WTC11 (cell line): Measurements from ENCODE around the gene CCNA2. TPM values are rescaled to one million over a fixed set of nuclear protein-coding genes. Genes with fewer than 3 reads are reported as not detected.

ENCODE experiments used
- ATAC-seq: fragments of 200-7000 bp; cut with Tn5 transposase; 2 replicates; pipeline ENCODE4 v1.10.0; 2021; ENCODE audit warnings: mild to moderate bottlenecking, moderate library complexity
- CTCF ChIA-PET: fragments of 300-600 bp; sonication (Branson Sonifier 250); formaldehyde crosslinking; loops from one replicate; lab custom pipeline; 2021; ENCODE audit warnings: antibody characterized with exemption; lab: Charles Lee
- POLR2A ChIA-PET: fragments of 350-600 bp; sonication (Branson Sonifier 250); formaldehyde crosslinking; loops from one replicate; lab custom pipeline; 2021; ENCODE audit warnings: antibody characterized with exemption; lab: Charles Lee
- DNase-seq: peaks from one replicate; pipeline ENCODE4 v3.0.0; 2021; ENCODE audit warnings: low spot score
- H3K27ac Mint-ChIP-seq: 2 replicates; pipeline ENCODE4 v1.8.0; 2021; ENCODE audit warnings: mixed read lengths
- H3K27me3 Mint-ChIP-seq: 2 replicates; pipeline ENCODE4 v1.8.0; 2021; ENCODE audit warnings: low read depth, mild to moderate bottlenecking, moderate library complexity, mixed read lengths
- H3K36me3 Mint-ChIP-seq: 2 replicates; pipeline ENCODE4 v1.8.0; 2021; ENCODE audit warnings: mixed read lengths
- H3K4me1 Mint-ChIP-seq: 2 replicates; pipeline ENCODE4 v1.8.0; 2022; ENCODE audit warnings: mixed read lengths
- H3K4me3 Mint-ChIP-seq: 2 replicates; pipeline ENCODE4 v1.8.0; 2021; ENCODE audit warnings: mild to moderate bottlenecking, moderate library complexity, mixed read lengths
- H3K9me3 Mint-ChIP-seq: 2 replicates; pipeline ENCODE4 v1.8.0; 2021; ENCODE audit warnings: mixed read lengths
- CREB1 ChIP-seq: sonication (generic); formaldehyde crosslinking; IDR thresholded peaks from 2 replicates; pipeline ENCODE4 v1.8.0; 2023; ENCODE audit warnings: mild to moderate bottlenecking, missing genetic modification reagents
- GTF2I ChIP-seq: fragments of 250-450 bp; sonication (Bioruptor Pico); conservative IDR thresholded peaks from 2 replicates; pipeline ENCODE4 v1.4.0; 2021; ENCODE audit warnings: mild to moderate bottlenecking
- MXD4 ChIP-seq: fragments of 250-450 bp; sonication (Bioruptor Pico); IDR thresholded peaks from 2 replicates; pipeline ENCODE4 v1.8.0; 2021; ENCODE audit warnings: mild to moderate bottlenecking, moderate library complexity, borderline replicate concordance
- NFYB ChIP-seq: sonication (generic); formaldehyde crosslinking; conservative IDR thresholded peaks from 2 replicates; pipeline ENCODE4 v1.8.0; 2022; ENCODE audit warnings: low read depth, missing genetic modification reagents
- SMAD3 ChIP-seq: sonication (generic); formaldehyde crosslinking; IDR thresholded peaks from 2 replicates; pipeline ENCODE4 v1.8.0; 2022; ENCODE audit warnings: missing genetic modification reagents, mild to moderate bottlenecking, borderline replicate concordance
- TEAD1 ChIP-seq: sonication (generic); formaldehyde crosslinking; IDR thresholded peaks from 2 replicates; pipeline ENCODE4 v1.8.0; 2022; ENCODE audit warnings: mild to moderate bottlenecking, missing genetic modification reagents
- ZNF396 ChIP-seq: fragments of 250-450 bp; sonication (Bioruptor Pico); IDR thresholded peaks from 2 replicates; pipeline ENCODE4 v1.8.0; 2021; ENCODE audit warnings: mild to moderate bottlenecking, moderate library complexity, borderline replicate concordance
- ZNF416 ChIP-seq: fragments of 250-450 bp; sonication (Bioruptor Pico); IDR thresholded peaks from 2 replicates; pipeline ENCODE4 v1.9.0; 2021; ENCODE audit warnings: mild to moderate bottlenecking, inconsistent platforms
- total RNA-seq: library from RNA; stranded (reverse); gene quantifications from 3 replicates; pipeline ENCODE4 v1.2.3, GENCODE V29; 2021
- TF ChIP-seq, protein P1 (sequence below): sonication (generic); formaldehyde crosslinking; IDR thresholded peaks from 2 replicates; pipeline ENCODE4 v1.8.1; 2023; ENCODE audit warnings: mild to moderate bottlenecking, missing genetic modification reagents
- TF ChIP-seq, protein P2 (sequence below): sonication (generic); formaldehyde crosslinking; IDR thresholded peaks from 2 replicates; pipeline ENCODE4 v1.8.0; 2022; ENCODE audit warnings: mild to moderate bottlenecking, missing genetic modification reagents
- TF ChIP-seq, protein P3 (sequence below): sonication (generic); formaldehyde crosslinking; IDR thresholded peaks from 2 replicates; pipeline ENCODE4 v1.8.1; 2022; ENCODE audit warnings: mild to moderate bottlenecking, moderate library complexity, missing genetic modification reagents
- TF ChIP-seq, protein P4 (sequence below): sonication (generic); formaldehyde crosslinking; IDR thresholded peaks from 2 replicates; pipeline ENCODE4 v1.8.0; 2023; ENCODE audit warnings: missing genetic modification reagents, mild to moderate bottlenecking, borderline replicate concordance
- TF ChIP-seq, protein P5 (sequence below): sonication (generic); formaldehyde crosslinking; IDR thresholded peaks from 2 replicates; pipeline ENCODE4 v1.8.1; 2023; ENCODE audit warnings: mild to moderate bottlenecking, missing genetic modification reagents, moderate library complexity
- TF ChIP-seq, protein P6 (sequence below): fragments of 250-450 bp; sonication (Bioruptor Pico); IDR thresholded peaks from 2 replicates; pipeline ENCODE4 v1.9.0; 2021; ENCODE audit warnings: mild to moderate bottlenecking
- TF ChIP-seq, protein P7 (sequence below): sonication (generic); formaldehyde crosslinking; IDR thresholded peaks from 2 replicates; pipeline ENCODE4 v1.8.0; 2022; ENCODE audit warnings: mild to moderate bottlenecking, missing genetic modification reagents

The CCNA2 gene
- total RNA-seq, 1 experiment from 2014 or later, result 95.1 TPM

DNA sequence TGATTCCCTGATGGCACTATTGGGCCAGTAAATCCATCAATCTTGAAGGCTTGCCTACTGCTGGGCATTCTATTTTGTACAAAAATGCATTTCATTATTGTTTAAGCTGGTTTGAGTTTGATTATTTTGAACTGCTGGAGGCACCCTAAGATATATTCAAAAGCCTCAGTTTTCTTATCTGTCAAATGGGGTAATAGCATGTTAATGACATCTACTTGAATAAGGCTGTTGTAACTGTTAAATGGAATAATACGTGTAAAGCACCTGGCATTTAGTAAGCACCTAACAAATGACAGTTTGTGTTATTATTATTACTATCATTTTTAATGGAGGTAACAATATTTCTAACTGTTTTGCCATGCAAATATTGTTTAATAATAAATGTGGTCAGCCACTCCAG lies 51.8 kb downstream of the CCNA2 start:
- no peaks in the 10 kb centered on the region for H3K9me3 Mint-ChIP-seq
- no peak for ATAC-seq
- no peaks in the 10 kb centered on the region for H3K36me3 Mint-ChIP-seq
- DNase-seq, result no peak
- ChIA-PET CTCF (no interaction called here), POLR2A (no interaction called here)
- peaks cover 56% of the 10 kb centered on the region for H3K27me3 Mint-ChIP-seq
- peaks cover 9% of the 10 kb centered on the region for H3K4me1 Mint-ChIP-seq
- TF ChIP-seq MXD4 (CRISPR knock-in tag), result no peak
- TF ChIP-seq, protein P1, sequence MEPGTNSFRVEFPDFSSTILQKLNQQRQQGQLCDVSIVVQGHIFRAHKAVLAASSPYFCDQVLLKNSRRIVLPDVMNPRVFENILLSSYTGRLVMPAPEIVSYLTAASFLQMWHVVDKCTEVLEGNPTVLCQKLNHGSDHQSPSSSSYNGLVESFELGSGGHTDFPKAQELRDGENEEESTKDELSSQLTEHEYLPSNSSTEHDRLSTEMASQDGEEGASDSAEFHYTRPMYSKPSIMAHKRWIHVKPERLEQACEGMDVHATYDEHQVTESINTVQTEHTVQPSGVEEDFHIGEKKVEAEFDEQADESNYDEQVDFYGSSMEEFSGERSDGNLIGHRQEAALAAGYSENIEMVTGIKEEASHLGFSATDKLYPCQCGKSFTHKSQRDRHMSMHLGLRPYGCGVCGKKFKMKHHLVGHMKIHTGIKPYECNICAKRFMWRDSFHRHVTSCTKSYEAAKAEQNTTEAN (CRISPR knock-in tag), result no peak
- TF ChIP-seq, protein P2, sequence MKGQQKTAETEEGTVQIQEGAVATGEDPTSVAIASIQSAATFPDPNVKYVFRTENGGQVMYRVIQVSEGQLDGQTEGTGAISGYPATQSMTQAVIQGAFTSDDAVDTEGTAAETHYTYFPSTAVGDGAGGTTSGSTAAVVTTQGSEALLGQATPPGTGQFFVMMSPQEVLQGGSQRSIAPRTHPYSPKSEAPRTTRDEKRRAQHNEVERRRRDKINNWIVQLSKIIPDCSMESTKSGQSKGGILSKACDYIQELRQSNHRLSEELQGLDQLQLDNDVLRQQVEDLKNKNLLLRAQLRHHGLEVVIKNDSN (CRISPR knock-in tag), result no peak
- TF ChIP-seq ZNF396 (CRISPR knock-in tag), result no peak
- TF ChIP-seq, protein P3, sequence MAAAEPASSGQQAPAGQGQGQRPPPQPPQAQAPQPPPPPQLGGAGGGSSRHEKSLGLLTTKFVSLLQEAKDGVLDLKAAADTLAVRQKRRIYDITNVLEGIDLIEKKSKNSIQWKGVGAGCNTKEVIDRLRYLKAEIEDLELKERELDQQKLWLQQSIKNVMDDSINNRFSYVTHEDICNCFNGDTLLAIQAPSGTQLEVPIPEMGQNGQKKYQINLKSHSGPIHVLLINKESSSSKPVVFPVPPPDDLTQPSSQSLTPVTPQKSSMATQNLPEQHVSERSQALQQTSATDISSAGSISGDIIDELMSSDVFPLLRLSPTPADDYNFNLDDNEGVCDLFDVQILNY (CRISPR knock-in tag), result no peak
- TF ChIP-seq, protein P4, sequence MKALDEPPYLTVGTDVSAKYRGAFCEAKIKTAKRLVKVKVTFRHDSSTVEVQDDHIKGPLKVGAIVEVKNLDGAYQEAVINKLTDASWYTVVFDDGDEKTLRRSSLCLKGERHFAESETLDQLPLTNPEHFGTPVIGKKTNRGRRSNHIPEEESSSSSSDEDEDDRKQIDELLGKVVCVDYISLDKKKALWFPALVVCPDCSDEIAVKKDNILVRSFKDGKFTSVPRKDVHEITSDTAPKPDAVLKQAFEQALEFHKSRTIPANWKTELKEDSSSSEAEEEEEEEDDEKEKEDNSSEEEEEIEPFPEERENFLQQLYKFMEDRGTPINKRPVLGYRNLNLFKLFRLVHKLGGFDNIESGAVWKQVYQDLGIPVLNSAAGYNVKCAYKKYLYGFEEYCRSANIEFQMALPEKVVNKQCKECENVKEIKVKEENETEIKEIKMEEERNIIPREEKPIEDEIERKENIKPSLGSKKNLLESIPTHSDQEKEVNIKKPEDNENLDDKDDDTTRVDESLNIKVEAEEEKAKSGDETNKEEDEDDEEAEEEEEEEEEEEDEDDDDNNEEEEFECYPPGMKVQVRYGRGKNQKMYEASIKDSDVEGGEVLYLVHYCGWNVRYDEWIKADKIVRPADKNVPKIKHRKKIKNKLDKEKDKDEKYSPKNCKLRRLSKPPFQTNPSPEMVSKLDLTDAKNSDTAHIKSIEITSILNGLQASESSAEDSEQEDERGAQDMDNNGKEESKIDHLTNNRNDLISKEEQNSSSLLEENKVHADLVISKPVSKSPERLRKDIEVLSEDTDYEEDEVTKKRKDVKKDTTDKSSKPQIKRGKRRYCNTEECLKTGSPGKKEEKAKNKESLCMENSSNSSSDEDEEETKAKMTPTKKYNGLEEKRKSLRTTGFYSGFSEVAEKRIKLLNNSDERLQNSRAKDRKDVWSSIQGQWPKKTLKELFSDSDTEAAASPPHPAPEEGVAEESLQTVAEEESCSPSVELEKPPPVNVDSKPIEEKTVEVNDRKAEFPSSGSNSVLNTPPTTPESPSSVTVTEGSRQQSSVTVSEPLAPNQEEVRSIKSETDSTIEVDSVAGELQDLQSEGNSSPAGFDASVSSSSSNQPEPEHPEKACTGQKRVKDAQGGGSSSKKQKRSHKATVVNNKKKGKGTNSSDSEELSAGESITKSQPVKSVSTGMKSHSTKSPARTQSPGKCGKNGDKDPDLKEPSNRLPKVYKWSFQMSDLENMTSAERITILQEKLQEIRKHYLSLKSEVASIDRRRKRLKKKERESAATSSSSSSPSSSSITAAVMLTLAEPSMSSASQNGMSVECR, result no peak
- TF ChIP-seq, protein P5, sequence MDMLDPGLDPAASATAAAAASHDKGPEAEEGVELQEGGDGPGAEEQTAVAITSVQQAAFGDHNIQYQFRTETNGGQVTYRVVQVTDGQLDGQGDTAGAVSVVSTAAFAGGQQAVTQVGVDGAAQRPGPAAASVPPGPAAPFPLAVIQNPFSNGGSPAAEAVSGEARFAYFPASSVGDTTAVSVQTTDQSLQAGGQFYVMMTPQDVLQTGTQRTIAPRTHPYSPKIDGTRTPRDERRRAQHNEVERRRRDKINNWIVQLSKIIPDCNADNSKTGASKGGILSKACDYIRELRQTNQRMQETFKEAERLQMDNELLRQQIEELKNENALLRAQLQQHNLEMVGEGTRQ (CRISPR knock-in tag), result no peak
- no peak for TF ChIP-seq GTF2I (CRISPR knock-in tag)
- TF ChIP-seq, protein P6, sequence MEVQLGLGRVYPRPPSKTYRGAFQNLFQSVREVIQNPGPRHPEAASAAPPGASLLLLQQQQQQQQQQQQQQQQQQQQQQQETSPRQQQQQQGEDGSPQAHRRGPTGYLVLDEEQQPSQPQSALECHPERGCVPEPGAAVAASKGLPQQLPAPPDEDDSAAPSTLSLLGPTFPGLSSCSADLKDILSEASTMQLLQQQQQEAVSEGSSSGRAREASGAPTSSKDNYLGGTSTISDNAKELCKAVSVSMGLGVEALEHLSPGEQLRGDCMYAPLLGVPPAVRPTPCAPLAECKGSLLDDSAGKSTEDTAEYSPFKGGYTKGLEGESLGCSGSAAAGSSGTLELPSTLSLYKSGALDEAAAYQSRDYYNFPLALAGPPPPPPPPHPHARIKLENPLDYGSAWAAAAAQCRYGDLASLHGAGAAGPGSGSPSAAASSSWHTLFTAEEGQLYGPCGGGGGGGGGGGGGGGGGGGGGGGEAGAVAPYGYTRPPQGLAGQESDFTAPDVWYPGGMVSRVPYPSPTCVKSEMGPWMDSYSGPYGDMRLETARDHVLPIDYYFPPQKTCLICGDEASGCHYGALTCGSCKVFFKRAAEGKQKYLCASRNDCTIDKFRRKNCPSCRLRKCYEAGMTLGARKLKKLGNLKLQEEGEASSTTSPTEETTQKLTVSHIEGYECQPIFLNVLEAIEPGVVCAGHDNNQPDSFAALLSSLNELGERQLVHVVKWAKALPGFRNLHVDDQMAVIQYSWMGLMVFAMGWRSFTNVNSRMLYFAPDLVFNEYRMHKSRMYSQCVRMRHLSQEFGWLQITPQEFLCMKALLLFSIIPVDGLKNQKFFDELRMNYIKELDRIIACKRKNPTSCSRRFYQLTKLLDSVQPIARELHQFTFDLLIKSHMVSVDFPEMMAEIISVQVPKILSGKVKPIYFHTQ (CRISPR knock-in tag), result no peak
- TF ChIP-seq, protein P7, sequence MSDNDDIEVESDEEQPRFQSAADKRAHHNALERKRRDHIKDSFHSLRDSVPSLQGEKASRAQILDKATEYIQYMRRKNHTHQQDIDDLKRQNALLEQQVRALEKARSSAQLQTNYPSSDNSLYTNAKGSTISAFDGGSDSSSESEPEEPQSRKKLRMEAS, result no peak
- TF ChIP-seq ZNF416, result no peak
- TF ChIP-seq SMAD3 (CRISPR knock-in tag), result no peak
- no peak for TF ChIP-seq CREB1 (CRISPR knock-in tag)
- TF ChIP-seq TEAD1 (CRISPR knock-in tag), result no peak
- TF ChIP-seq NFYB (CRISPR knock-in tag), result no peak
- no peak overlapping the region for H3K27ac Mint-ChIP-seq
- no peak overlapping the region for H3K4me3 Mint-ChIP-seq
